SU-DHL-6 (cell line): ENCODE measurements around the gene ATP1B2.

Experiments used
- CTCF ChIP-seq: fragments of 200-600 bp; sonication (generic); IDR thresholded peaks from one replicate; pipeline ENCODE4 v1.5.1; 2017; ENCODE audit warnings: antibody characterized with exemption, mild to moderate bottlenecking, low read length, moderate library complexity; ENCODE audit not compliant: insufficient read depth, poor library complexity, severe bottlenecking
- EZH2phosphoT487 ChIP-seq: fragments of 200-600 bp; sonication (generic), shearing (Covaris generic); conservative IDR thresholded peaks from 2 replicates; pipeline ENCODE4 v1.6.1; 2018; ENCODE audit warnings: mild to moderate bottlenecking, antibody characterized with exemption, low read length, moderate library complexity, mixed read lengths

- no peak for TF ChIP-seq CTCF
- no peak for TF ChIP-seq EZH2phosphoT487
Observed at GRCh38 chr17:7656958-7657609, 6.4 kb downstream of the ATP1B2 start.
